ENCODE measurements around the gene AP1G1.
"Not testable (repeated sequence)": the region's sequence is repeated elsewhere in the genome, so short reads cannot be mapped to it uniquely, and the experiment has no call there.

AP1G1 gene

GRCh38 chr16:71807905-71808592, 585 bp downstream of the AP1G1 start:
- no peak for DNase-seq (ENCODE audit: low spot score)

- DNase-seq (ENCODE audit: low spot score) = no peak
These were observed 5.3 kb downstream of the AP1G1 start for GRCh38 chr16:71803305-71803690.

- no peak for DNase-seq (ENCODE audit: low spot score)
These were observed 12.0 kb downstream of the AP1G1 start for GRCh38 chr16:71796501-71797097.

- DNase-seq (ENCODE audit: low spot score) = no peak
These were observed 13.7 kb downstream of the AP1G1 start for GRCh38 chr16:71794943-71795342.

- no peak for DNase-seq (ENCODE audit: low spot score)
These were observed 14.6 kb downstream of the AP1G1 start for GRCh38 chr16:71794018-71794417.

- DNase-seq (ENCODE audit: low spot score) = no peak
These were observed 16.5 kb downstream of the AP1G1 start for GRCh38 chr16:71792176-71792575.

- DNase-seq (ENCODE audit: low spot score) = not testable (repeated sequence)
These were observed 18.3 kb downstream of the AP1G1 start for GRCh38 chr16:71790329-71790728.

- DNase-seq (ENCODE audit: low spot score) = no peak
These were observed 19.5 kb downstream of the AP1G1 start for GRCh38 chr16:71789136-71789535.

GRCh38 chr16:71788578-71788977, 20.1 kb downstream of the AP1G1 start:
- DNase-seq (ENCODE audit: low spot score) = no peak

- not testable (repeated sequence) for DNase-seq (ENCODE audit: low spot score)
These were observed 23.5 kb downstream of the AP1G1 start for GRCh38 chr16:71785143-71785542.

GRCh38 chr16:71784093-71784492, 24.5 kb downstream of the AP1G1 start:
- no peak for DNase-seq (ENCODE audit: low spot score)

GRCh38 chr16:71781741-71782140, 26.9 kb downstream of the AP1G1 start:
- no peak for DNase-seq (ENCODE audit: low spot score)

- DNase-seq (ENCODE audit: low spot score) = no peak
These were observed 28.0 kb downstream of the AP1G1 start for GRCh38 chr16:71780521-71781089.

GRCh38 chr16:71778780-71779179, 29.9 kb downstream of the AP1G1 start:
- DNase-seq (ENCODE audit: low spot score) = no peak

- no peak for DNase-seq (ENCODE audit: low spot score)
These were observed 31.3 kb downstream of the AP1G1 start for GRCh38 chr16:71777329-71777728.

GRCh38 chr16:71775949-71776348, 32.7 kb downstream of the AP1G1 start:
- no peak for DNase-seq (ENCODE audit: low spot score)

- DNase-seq (ENCODE audit: low spot score) = no peak
These were observed 37.1 kb downstream of the AP1G1 start for GRCh38 chr16:71771571-71771970.

- DNase-seq (ENCODE audit: low spot score) = no peak
These were observed 39.4 kb downstream of the AP1G1 start for GRCh38 chr16:71769222-71769621.

- no peak for DNase-seq (ENCODE audit: low spot score)
These were observed 41.4 kb downstream of the AP1G1 start for GRCh38 chr16:71767060-71767900.

GRCh38 chr16:71762186-71762585, 46.4 kb downstream of the AP1G1 start:
- no peak for DNase-seq (ENCODE audit: low spot score)

GRCh38 chr16:71761097-71761496, 47.5 kb downstream of the AP1G1 start:
- no peak for DNase-seq (ENCODE audit: low spot score)

GRCh38 chr16:71758293-71758760, 50.3 kb downstream of the AP1G1 start:
- no peak for DNase-seq (ENCODE audit: low spot score)

- no peak for DNase-seq (ENCODE audit: low spot score)
These were observed 54.0 kb downstream of the AP1G1 start for GRCh38 chr16:71754652-71755051.
